SK-N-SH treated with all-trans-retinoic acid at 6 μM for 48 hours (cell line): Measurements from ENCODE around the gene CIB1.

Source experiments
- ATAC-seq: fragments of 200-7000 bp; cut with Tn5 transposase; 3 replicates; pipeline ENCODE4 v1.9.1; 2020; ENCODE audit warnings: mild to moderate bottlenecking, moderate library complexity
- ARNTL ChIP-seq: fragments of 450-650 bp; formaldehyde crosslinking; IDR thresholded peaks from 2 replicates; pipeline ENCODE4 v1.5.0; 2020; ENCODE audit warnings: low read depth, mild to moderate bottlenecking, moderate library complexity, borderline replicate concordance
- BACH2 ChIP-seq: fragments of 250-450 bp; sonication (Bioruptor Pico); IDR thresholded peaks from 2 replicates; pipeline ENCODE4 v1.9.0; 2021; ENCODE audit warnings: mild to moderate bottlenecking, borderline replicate concordance
- CREB5 ChIP-seq: fragments of 250-450 bp; sonication (Bioruptor Pico); IDR thresholded peaks from 2 replicates; pipeline ENCODE4 v1.5.1; 2020; ENCODE audit warnings: low read depth, mild to moderate bottlenecking, moderate library complexity
- CSDC2 ChIP-seq: fragments of 250-450 bp; sonication (Bioruptor Pico); IDR thresholded peaks from 2 replicates; pipeline ENCODE4 v1.5.0; 2020; ENCODE audit warnings: mild to moderate bottlenecking, moderate library complexity
- CSRNP3 ChIP-seq: fragments of 250-450 bp; sonication (Bioruptor Pico); IDR thresholded peaks from 2 replicates; pipeline ENCODE4 v1.5.1; 2021; ENCODE audit warnings: mild to moderate bottlenecking, moderate library complexity
- ESRRG ChIP-seq: fragments of 250-450 bp; sonication (Bioruptor Pico); IDR thresholded peaks from 2 replicates; pipeline ENCODE4 v1.6.1; 2021; ENCODE audit warnings: mild to moderate bottlenecking
- GLIS3 ChIP-seq: fragments of 250-450 bp; sonication (Bioruptor Pico); IDR thresholded peaks from 2 replicates; pipeline ENCODE4 v1.5.0; 2020; ENCODE audit warnings: mild to moderate bottlenecking, moderate library complexity
- ISL1 ChIP-seq: fragments of 250-450 bp; sonication (Bioruptor Pico); IDR thresholded peaks from 2 replicates; pipeline ENCODE4 v2.1.2; 2022; ENCODE audit warnings: mild to moderate bottlenecking, moderate library complexity
- PATZ1 ChIP-seq: fragments of 250-450 bp; sonication (Bioruptor Pico); IDR thresholded peaks from 2 replicates; pipeline ENCODE4 v1.8.0; 2020; ENCODE audit warnings: mild to moderate bottlenecking, moderate library complexity, borderline replicate concordance
- POU6F1 ChIP-seq: fragments of 250-450 bp; sonication (Bioruptor Pico); IDR thresholded peaks from 2 replicates; pipeline ENCODE4 v1.8.0; 2021; ENCODE audit warnings: low read depth, mild to moderate bottlenecking, moderate library complexity, borderline replicate concordance
- PPARA ChIP-seq: fragments of 250-450 bp; sonication (Bioruptor Pico); IDR thresholded peaks from 2 replicates; pipeline ENCODE4 v1.5.0; 2020; ENCODE audit warnings: mild to moderate bottlenecking, borderline replicate concordance
- SNAI2 ChIP-seq: fragments of 250-450 bp; sonication (Bioruptor Pico); IDR thresholded peaks from 2 replicates; pipeline ENCODE4 v1.5.0; 2020; ENCODE audit warnings: mild to moderate bottlenecking, moderate library complexity
- TOX ChIP-seq: fragments of 250-450 bp; sonication (Bioruptor Pico); IDR thresholded peaks from 2 replicates; pipeline ENCODE4 v1.8.0; 2021; ENCODE audit warnings: mild to moderate bottlenecking, moderate library complexity, borderline replicate concordance
- TSHZ2 ChIP-seq: fragments of 250-450 bp; sonication (Bioruptor Pico); IDR thresholded peaks from 2 replicates; pipeline ENCODE4 v1.5.0; 2020; ENCODE audit warnings: mild to moderate bottlenecking, moderate library complexity
- ZC3H10 ChIP-seq: fragments of 250-450 bp; sonication (Bioruptor Pico); IDR thresholded peaks from 2 replicates; pipeline ENCODE4 v1.5.1; 2021; ENCODE audit warnings: mild to moderate bottlenecking, moderate library complexity
- ZFP3 ChIP-seq: fragments of 250-450 bp; sonication (Bioruptor Pico); IDR thresholded peaks from 2 replicates; pipeline ENCODE4 v1.5.0; 2020; ENCODE audit warnings: mild to moderate bottlenecking, moderate library complexity
- ZFP30 ChIP-seq: fragments of 450-650 bp; formaldehyde crosslinking; IDR thresholded peaks from 2 replicates; pipeline ENCODE4 v1.5.0; 2022; ENCODE audit warnings: mild to moderate bottlenecking, moderate library complexity
- ZNF565 ChIP-seq: fragments of 450-650 bp; formaldehyde crosslinking; conservative IDR thresholded peaks from 2 replicates; pipeline ENCODE4 v1.5.0; 2020; ENCODE audit warnings: low read depth, mild to moderate bottlenecking, moderate library complexity
- ZNF70 ChIP-seq: fragments of 450-650 bp; formaldehyde crosslinking; IDR thresholded peaks from 2 replicates; pipeline ENCODE4 v1.5.0; 2020; ENCODE audit warnings: mild to moderate bottlenecking, moderate library complexity
- ZNF8 ChIP-seq: fragments of 450-650 bp; formaldehyde crosslinking; IDR thresholded peaks from 2 replicates; pipeline ENCODE4 v1.5.0; 2020; ENCODE audit warnings: mild to moderate bottlenecking, moderate library complexity

The CIB1 gene

GRCh38 chr15:90231028-90232017, 2.4 kb downstream of the CIB1 start (continued):
- TF ChIP-seq CREB5 (CRISPR knock-in tag) (no peak), BACH2 (no peak), ISL1 (CRISPR knock-in tag) (no peak)

- ATAC-seq = no peak
- TF ChIP-seq TSHZ2 (CRISPR knock-in tag) = no peak
- no peak for TF ChIP-seq ARNTL (CRISPR knock-in tag)
- no peak for TF ChIP-seq ZNF70
- no peak for TF ChIP-seq TOX
- no peak for TF ChIP-seq GLIS3 (CRISPR knock-in tag)
- no peak for TF ChIP-seq CSDC2 (CRISPR knock-in tag)
- no peak for TF ChIP-seq ZFP30 (CRISPR knock-in tag)
- TF ChIP-seq ISL1 (CRISPR knock-in tag) = no peak
- no peak for TF ChIP-seq SNAI2 (CRISPR knock-in tag)
- TF ChIP-seq ZC3H10 = no peak
- TF ChIP-seq PATZ1 = no peak
- no peak for TF ChIP-seq PPARA
- TF ChIP-seq ZFP3 (CRISPR knock-in tag) = no peak
- no peak for TF ChIP-seq ZNF8 (CRISPR knock-in tag)
- TF ChIP-seq ESRRG (CRISPR knock-in tag) = no peak
- no peak for TF ChIP-seq CREB5 (CRISPR knock-in tag)
- TF ChIP-seq POU6F1 (CRISPR knock-in tag) = no peak
- TF ChIP-seq ZNF565 (CRISPR knock-in tag) = no peak
- TF ChIP-seq CSRNP3 = no peak
Observed at GRCh38 chr15:90230610-90231009, 3.1 kb downstream of the CIB1 start.
